Activated naive CD4-positive, alpha-beta T cell treated with anti-CD3 and anti-CD28 coated beads, Interleukin-2, amount 10 ng/mL, durations not matched to agents 7 days and 5 days (primary cell): ENCODE data around the gene GRIK4.

Experiments used
- CTCF ChIA-PET: fragments of 350-600 bp; sonication (Branson Sonifier 250); formaldehyde crosslinking; loops from one replicate; lab custom pipeline; 2021; ENCODE audit warnings: antibody characterized with exemption; lab: Charles Lee
- DNase-seq: peaks from one replicate; pipeline ENCODE4 v3.0.0-alpha.2; 2020
- H3K27ac Mint-ChIP-seq: one replicate; pipeline ENCODE4 v1.8.0; 2021; ENCODE audit warnings: mild to moderate bottlenecking, moderate library complexity, mixed read lengths
- H3K27me3 Mint-ChIP-seq: one replicate; pipeline ENCODE4 v1.8.0; 2021; ENCODE audit warnings: mild to moderate bottlenecking, mixed read lengths
- H3K36me3 Mint-ChIP-seq: one replicate; pipeline ENCODE4 v1.8.0; 2021; ENCODE audit warnings: mixed read lengths
- H3K4me1 Mint-ChIP-seq: one replicate; pipeline ENCODE4 v1.8.0; 2021; ENCODE audit warnings: mixed read lengths
- H3K4me3 Mint-ChIP-seq: one replicate; pipeline ENCODE4 v1.8.0; 2021; ENCODE audit warnings: mild to moderate bottlenecking, moderate library complexity, mixed read lengths
- H3K9me3 Mint-ChIP-seq: one replicate; pipeline ENCODE4 v1.8.0; 2021; ENCODE audit warnings: mixed read lengths

Gene GRIK4

GRCh38 chr11:120526241-120526640 lies 14.7 kb downstream of the GRIK4 start:
- no peak overlapping the region for H3K4me3 Mint-ChIP-seq
- CTCF ChIA-PET, result no interaction called here
- no peaks in the 10 kb centered on the region for H3K9me3 Mint-ChIP-seq
- DNase-seq, result no peak
- no peaks in the 10 kb centered on the region for H3K36me3 Mint-ChIP-seq
- H3K4me1 Mint-ChIP-seq, result no peaks in the 10 kb centered on the region
- no peak overlapping the region for H3K27ac Mint-ChIP-seq
- H3K27me3 Mint-ChIP-seq, result peaks cover 40% of the 10 kb centered on the region

DNA sequence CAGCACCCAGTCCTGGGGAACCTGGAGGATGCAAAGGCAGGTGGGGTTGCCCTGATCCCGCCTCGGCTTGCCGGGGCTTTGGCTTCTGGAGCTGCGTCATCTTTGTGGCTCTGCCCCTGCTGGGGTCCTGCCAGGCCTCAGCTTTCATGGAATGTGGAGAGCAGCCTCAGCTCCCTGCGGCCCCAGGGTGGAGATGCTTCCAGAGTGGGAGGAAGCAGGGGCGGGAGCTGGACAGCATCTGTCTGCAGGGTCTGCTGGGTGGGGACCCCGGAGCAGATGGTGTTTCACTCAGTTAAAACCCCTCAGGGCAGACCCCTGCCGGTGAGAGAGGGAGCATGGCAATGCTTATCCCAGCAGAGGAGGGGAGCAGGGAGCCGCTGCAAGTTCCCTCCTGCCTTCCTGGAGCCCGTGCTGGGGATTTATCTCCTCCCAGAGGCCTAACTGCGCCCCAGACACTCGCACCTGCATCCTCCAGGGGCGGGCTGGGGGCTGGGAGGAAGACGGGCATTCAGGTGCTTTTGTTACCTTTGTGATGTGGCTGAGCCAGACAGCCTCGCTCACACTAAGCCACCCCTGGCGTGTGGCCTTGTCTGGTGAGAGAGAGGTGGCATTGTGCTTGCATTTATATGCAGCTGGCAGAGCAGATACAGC lies 15.7 kb downstream of the GRIK4 start:
- Mint-ChIP-seq H3K4me1 (no peaks in the 10 kb centered on the region), H3K27me3 (peaks cover 40% of the 10 kb centered on the region), H3K4me3 (no peak overlapping the region), H3K9me3 (no peaks in the 10 kb centered on the region), H3K27ac (no peak overlapping the region), H3K36me3 (no peaks in the 10 kb centered on the region)
- no peak for DNase-seq
- CTCF ChIA-PET, result interaction anchor here (0.5 kb wide), 1 partner anchor 223 kb away, joined by 4 read pairs; no protein-coding TSS in a partner anchor

GRCh38 chr11:120528749-120529148 lies 17.2 kb downstream of the GRIK4 start:
- Mint-ChIP-seq H3K27me3 (peaks cover 29% of the 10 kb centered on the region), H3K4me3 (no peak overlapping the region), H3K36me3 (no peaks in the 10 kb centered on the region), H3K9me3 (no peaks in the 10 kb centered on the region), H3K27ac (no peak overlapping the region), H3K4me1 (no peaks in the 10 kb centered on the region)
- DNase-seq, result no peak
- CTCF ChIA-PET, result no interaction called here

DNA sequence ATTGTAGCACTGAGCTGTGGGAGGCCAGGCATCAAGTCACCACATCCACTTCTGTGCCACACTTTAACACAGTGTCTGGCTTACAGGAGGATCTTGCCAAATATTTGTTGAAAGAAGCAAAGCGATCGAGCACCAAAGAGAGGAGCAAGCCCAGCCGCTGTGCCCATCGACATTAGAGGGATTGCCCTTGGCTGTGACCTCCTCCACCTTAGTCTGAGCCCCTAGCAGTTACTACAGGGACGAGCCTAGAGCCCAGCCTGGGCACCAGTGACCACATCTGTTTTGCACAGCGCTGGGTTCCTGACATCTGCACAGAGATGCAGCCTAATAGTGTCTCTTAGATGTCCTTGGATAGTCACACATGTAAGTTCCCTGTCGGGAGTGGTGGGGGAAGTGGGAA lies 17.7 kb downstream of the GRIK4 start:
- H3K36me3 Mint-ChIP-seq, result no peaks in the 10 kb centered on the region
- peaks cover 24% of the 10 kb centered on the region for H3K27me3 Mint-ChIP-seq
- CTCF ChIA-PET, result no interaction called here
- no peak overlapping the region for H3K27ac Mint-ChIP-seq
- DNase-seq, result no peak
- H3K4me1 Mint-ChIP-seq, result no peaks in the 10 kb centered on the region
- no peaks in the 10 kb centered on the region for H3K9me3 Mint-ChIP-seq
- no peak overlapping the region for H3K4me3 Mint-ChIP-seq

DNA sequence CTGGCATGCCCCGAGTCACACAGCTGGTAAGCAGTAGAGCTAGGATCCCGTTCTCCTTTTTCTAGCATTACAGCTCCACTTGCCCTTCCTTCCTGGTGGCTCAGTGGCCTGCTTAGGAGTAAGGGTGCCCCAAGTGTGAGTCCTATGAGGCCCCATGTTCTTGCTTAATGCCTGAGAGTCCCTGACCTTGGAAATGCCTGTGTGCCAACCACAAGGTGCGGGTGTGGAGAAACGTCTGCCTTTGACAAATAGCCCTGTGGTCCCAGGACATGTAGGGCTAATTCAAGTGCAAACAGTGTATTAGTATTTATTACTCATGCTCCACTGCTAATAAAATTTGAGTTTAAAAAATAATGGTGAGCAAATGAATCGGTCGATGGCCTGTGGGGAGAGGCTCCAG lies 18.4 kb downstream of the GRIK4 start:
- H3K9me3 Mint-ChIP-seq, result no peaks in the 10 kb centered on the region
- no peaks in the 10 kb centered on the region for H3K36me3 Mint-ChIP-seq
- H3K27me3 Mint-ChIP-seq, result peaks cover 17% of the 10 kb centered on the region
- H3K27ac Mint-ChIP-seq, result no peak overlapping the region
- H3K4me1 Mint-ChIP-seq, result no peaks in the 10 kb centered on the region
- CTCF ChIA-PET, result no interaction called here
- no peak overlapping the region for H3K4me3 Mint-ChIP-seq
- no peak for DNase-seq

DNA sequence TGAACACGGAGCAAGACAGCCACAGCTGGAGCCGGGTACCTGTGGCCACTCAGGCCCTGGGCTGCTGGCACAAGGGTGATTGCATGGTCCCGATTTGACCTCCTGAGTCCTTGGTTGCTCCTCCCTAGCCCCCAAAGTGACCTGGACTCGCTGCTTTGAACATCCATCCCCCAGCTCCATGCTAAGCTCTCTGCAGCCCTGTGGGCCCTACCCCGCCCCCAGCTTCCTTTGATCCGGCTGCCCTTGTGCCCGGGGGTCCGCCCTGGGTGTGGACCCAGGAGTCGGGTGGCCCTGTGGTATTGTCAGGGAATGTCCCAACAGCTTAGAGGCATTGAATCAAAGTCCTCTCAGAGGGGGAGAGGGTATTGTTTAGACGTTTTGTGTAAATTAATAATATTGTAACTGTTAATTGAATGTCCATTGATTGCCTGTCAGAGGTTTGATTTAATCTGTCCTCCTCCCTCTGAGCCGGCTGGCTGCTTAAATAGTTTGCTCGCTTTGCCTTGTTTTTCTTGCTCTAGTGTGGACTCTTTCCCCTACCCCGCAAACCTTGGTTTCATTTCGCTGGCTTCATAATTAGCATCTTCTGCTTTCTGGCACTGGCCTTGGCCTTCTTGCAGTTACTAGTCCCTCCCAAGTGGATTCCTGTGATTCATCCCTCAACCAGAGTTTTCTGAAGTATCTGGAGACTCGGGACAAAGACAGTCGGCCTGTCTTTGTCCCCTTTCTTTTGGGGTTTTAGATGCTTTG lies 20.7 kb downstream of the GRIK4 start:
- no peak overlapping the region for H3K4me3 Mint-ChIP-seq
- peaks cover 8% of the 10 kb centered on the region for H3K27me3 Mint-ChIP-seq
- H3K27ac Mint-ChIP-seq, result no peak overlapping the region
- CTCF ChIA-PET, result no interaction called here
- H3K36me3 Mint-ChIP-seq, result no peaks in the 10 kb centered on the region
- H3K9me3 Mint-ChIP-seq, result no peaks in the 10 kb centered on the region
- no peaks in the 10 kb centered on the region for H3K4me1 Mint-ChIP-seq
- DNase-seq, result no peak

DNA sequence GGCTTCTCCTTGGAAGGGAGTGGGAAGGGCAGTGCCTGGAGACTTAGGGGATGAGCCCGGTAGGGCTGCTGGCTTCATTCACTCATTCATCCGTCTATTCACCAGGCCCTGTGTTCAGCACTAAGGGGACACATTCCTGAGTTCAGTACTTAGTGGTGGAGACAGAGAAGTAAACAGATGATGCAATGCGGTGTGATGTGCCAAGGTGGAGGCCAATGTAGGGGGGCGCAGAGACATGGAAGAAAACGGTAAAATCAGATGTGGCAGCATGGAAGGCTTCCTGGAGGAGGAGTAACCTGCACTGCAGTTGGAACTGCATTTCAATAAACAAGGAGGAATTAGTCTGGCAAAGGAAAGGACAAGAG lies 21.3 kb downstream of the GRIK4 start:
- H3K4me1 Mint-ChIP-seq, result no peaks in the 10 kb centered on the region
- CTCF ChIA-PET, result no interaction called here
- H3K9me3 Mint-ChIP-seq, result no peaks in the 10 kb centered on the region
- H3K27me3 Mint-ChIP-seq, result peaks cover 8% of the 10 kb centered on the region
- H3K4me3 Mint-ChIP-seq, result no peak overlapping the region
- H3K27ac Mint-ChIP-seq, result no peak overlapping the region
- no peak for DNase-seq
- no peaks in the 10 kb centered on the region for H3K36me3 Mint-ChIP-seq

DNA sequence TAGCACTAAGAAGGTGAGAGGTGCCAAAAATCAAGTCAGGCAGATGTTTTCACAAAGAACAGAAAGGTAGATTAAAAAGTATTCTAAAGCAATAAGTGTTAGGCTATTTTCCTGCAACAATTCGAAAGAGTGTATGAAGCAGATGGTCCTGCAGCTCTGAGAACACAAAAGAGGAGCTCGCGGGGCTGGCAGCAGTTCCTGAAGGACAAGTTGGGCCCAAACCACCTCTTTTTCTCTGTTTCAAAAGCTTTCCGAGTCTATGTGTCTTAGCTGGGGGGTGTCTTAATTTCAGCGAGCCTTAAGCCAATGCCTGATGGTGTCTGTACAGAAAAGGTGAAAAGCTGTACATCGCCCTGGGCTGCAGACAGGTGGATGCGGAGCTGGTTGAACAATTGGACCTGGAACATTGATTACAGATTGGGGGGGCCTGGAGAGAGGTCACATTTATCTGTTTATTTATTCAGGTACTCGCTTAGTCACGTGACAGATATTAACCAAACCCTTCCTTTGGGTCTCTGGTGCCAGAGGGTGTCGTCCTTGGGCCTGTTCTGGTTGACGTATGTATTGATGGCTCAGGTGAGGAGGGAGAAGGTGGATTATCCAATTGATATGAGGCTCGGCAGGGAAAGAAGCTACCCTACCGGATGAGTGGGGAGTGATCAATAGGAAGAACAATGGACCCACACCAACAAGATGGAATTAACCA lies 24.7 kb downstream of the GRIK4 start:
- Mint-ChIP-seq H3K27ac (no peak overlapping the region), H3K9me3 (no peaks in the 10 kb centered on the region), H3K27me3 (peaks cover 4% of the 10 kb centered on the region), H3K4me3 (no peak overlapping the region), H3K36me3 (no peaks in the 10 kb centered on the region), H3K4me1 (no peaks in the 10 kb centered on the region)
- CTCF ChIA-PET, result no interaction called here
- no peak for DNase-seq

- DNase-seq, result no peak
- CTCF ChIA-PET, result no interaction called here
- H3K27ac Mint-ChIP-seq, result no peak overlapping the region
- no peaks in the 10 kb centered on the region for H3K36me3 Mint-ChIP-seq
- H3K4me1 Mint-ChIP-seq, result no peaks in the 10 kb centered on the region
- H3K27me3 Mint-ChIP-seq, result peaks cover 4% of the 10 kb centered on the region
- no peak overlapping the region for H3K4me3 Mint-ChIP-seq
- no peaks in the 10 kb centered on the region for H3K9me3 Mint-ChIP-seq
Observed at GRCh38 chr11:120536797-120537169, 25.2 kb downstream of the GRIK4 start.

DNA sequence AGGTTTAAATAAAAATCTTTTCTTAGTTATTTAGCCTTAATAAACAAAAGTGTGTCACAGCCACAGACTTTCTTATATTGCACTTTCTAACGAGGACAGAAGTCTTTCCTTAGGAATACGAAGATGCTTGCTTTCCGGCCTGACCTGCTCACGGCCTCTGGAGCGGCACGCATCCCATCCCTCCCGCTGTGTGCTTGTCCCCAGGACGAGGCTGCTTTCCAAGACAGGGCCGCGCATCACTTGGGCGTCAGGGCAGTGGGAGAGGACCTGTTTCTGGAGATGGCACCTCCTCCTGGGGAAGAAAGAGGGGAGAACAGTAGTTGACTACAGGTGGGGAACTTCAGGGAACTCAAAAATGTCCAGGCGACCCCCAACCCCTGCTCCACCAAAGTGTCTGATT lies 26.4 kb downstream of the GRIK4 start:
- H3K27ac Mint-ChIP-seq, result no peak overlapping the region

DNA sequence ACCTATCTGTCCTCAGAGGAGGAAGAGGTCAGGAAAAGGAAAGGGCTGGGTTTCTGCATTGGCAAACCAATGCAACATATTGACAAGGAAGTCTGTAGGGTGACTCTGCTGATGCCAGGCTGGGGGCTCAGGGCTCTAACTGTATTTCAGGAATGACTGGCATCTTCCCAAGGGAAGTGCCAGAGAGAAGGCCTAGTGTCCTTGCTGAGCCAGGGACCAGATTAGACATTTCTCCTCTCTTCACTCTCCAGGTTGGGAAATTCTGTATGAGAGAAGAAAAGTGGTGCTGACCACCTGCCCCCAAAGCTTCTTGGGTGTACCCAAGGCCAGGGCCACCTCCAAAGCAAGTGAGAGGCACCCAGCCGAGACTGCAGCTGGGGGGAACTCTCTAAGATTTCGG lies 27.2 kb downstream of the GRIK4 start:
- no peaks in the 10 kb centered on the region for H3K4me1 Mint-ChIP-seq
- no peaks in the 10 kb centered on the region for H3K9me3 Mint-ChIP-seq
- no peaks in the 10 kb centered on the region for H3K36me3 Mint-ChIP-seq
- CTCF ChIA-PET, result no interaction called here
- no peak overlapping the region for H3K27ac Mint-ChIP-seq
- no peak for DNase-seq
- peaks cover 4% of the 10 kb centered on the region for H3K27me3 Mint-ChIP-seq
- H3K4me3 Mint-ChIP-seq, result no peak overlapping the region

More for the DNA sequence above, 26.4 kb downstream of the GRIK4 start:
- Mint-ChIP-seq H3K9me3 (no peaks in the 10 kb centered on the region), H3K27me3 (peaks cover 4% of the 10 kb centered on the region), H3K4me1 (no peaks in the 10 kb centered on the region), H3K36me3 (no peaks in the 10 kb centered on the region), H3K4me3 (no peak overlapping the region)
- CTCF ChIA-PET, result no interaction called here
- no peak for DNase-seq

GRCh38 chr11:120539667-120540369 lies 28.3 kb downstream of the GRIK4 start:
- no peak for DNase-seq
- CTCF ChIA-PET, result no interaction called here
- no peaks in the 10 kb centered on the region for H3K4me1 Mint-ChIP-seq
- no peaks in the 10 kb centered on the region for H3K9me3 Mint-ChIP-seq
- H3K4me3 Mint-ChIP-seq, result no peak overlapping the region
- H3K36me3 Mint-ChIP-seq, result no peaks in the 10 kb centered on the region
- peaks cover 4% of the 10 kb centered on the region for H3K27me3 Mint-ChIP-seq
- no peak overlapping the region for H3K27ac Mint-ChIP-seq

- H3K27me3 Mint-ChIP-seq, result peaks cover 4% of the 10 kb centered on the region
- CTCF ChIA-PET, result interaction anchor here (0.6 to 0.7 kb wide), 2 partner anchors 32 to 212 kb away, joined by 3 read pairs; no protein-coding TSS in a partner anchor
- H3K36me3 Mint-ChIP-seq, result no peaks in the 10 kb centered on the region
- H3K27ac Mint-ChIP-seq, result no peak overlapping the region
- no peak for DNase-seq
- no peak overlapping the region for H3K4me3 Mint-ChIP-seq
- peaks cover 6% of the 10 kb centered on the region for H3K4me1 Mint-ChIP-seq
- H3K9me3 Mint-ChIP-seq, result no peaks in the 10 kb centered on the region
Observed at GRCh38 chr11:120540744-120541465, 29.4 kb downstream of the GRIK4 start.
